ENCODE results near the gene GLDC. TPM values are rescaled to one million over a fixed set of nuclear protein-coding genes. Genes with fewer than 3 reads are reported as not detected.

Gene GLDC
- total RNA-seq, 1 experiment from 2014 or later = 5.1 TPM

DNA sequence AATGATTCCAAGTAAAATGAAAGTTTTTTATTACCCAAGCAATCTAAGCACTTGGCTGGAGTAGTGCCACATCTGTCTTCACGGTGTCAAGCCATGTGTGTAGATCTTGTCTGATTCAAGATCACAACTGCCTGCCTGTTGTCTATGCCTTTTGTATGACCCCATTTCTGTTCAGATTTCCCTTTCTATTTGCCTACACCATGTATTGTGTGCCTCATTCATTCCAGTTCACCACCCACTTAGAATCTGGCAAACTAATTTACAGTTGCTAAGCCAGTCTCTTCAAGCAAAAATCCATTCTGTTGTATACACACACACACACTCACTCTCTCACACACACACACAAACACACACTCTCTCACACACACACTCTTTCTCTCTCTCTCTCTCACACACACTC, 33.7 kb downstream of the GLDC start:
- H3K9me3 Mint-ChIP-seq (ENCODE audit: low read depth, unreplicated experiment) = no peaks in the 10 kb centered on the region
- no peaks in the 10 kb centered on the region for H3K36me3 Mint-ChIP-seq (ENCODE audit: insufficient read depth, unreplicated experiment)
- intact Hi-C loops (cut with micrococcal nuclease; ENCODE audit: unreplicated experiment) = no loop called here
- CTCF ChIA-PET = no interaction called here
- BruUV-seq (replicated peaks) = no TSS peak
- H3K27me3 Mint-ChIP-seq (ENCODE audit: unreplicated experiment) = no peaks in the 10 kb centered on the region
- no peaks in the 10 kb centered on the region for H3K4me1 Mint-ChIP-seq (ENCODE audit: low read depth, unreplicated experiment)
- TF ChIP-seq, protein P1, sequence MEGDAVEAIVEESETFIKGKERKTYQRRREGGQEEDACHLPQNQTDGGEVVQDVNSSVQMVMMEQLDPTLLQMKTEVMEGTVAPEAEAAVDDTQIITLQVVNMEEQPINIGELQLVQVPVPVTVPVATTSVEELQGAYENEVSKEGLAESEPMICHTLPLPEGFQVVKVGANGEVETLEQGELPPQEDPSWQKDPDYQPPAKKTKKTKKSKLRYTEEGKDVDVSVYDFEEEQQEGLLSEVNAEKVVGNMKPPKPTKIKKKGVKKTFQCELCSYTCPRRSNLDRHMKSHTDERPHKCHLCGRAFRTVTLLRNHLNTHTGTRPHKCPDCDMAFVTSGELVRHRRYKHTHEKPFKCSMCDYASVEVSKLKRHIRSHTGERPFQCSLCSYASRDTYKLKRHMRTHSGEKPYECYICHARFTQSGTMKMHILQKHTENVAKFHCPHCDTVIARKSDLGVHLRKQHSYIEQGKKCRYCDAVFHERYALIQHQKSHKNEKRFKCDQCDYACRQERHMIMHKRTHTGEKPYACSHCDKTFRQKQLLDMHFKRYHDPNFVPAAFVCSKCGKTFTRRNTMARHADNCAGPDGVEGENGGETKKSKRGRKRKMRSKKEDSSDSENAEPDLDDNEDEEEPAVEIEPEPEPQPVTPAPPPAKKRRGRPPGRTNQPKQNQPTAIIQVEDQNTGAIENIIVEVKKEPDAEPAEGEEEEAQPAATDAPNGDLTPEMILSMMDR (IDR thresholded peaks at IDR 0.05; ENCODE audit: unreplicated experiment) = no peak
- H3K27ac Mint-ChIP-seq (ENCODE audit: unreplicated experiment) = no peak overlapping the region
- H3K4me3 Mint-ChIP-seq (ENCODE audit: low read depth, unreplicated experiment) = no peak overlapping the region
- DNase-seq = no peak

DNA sequence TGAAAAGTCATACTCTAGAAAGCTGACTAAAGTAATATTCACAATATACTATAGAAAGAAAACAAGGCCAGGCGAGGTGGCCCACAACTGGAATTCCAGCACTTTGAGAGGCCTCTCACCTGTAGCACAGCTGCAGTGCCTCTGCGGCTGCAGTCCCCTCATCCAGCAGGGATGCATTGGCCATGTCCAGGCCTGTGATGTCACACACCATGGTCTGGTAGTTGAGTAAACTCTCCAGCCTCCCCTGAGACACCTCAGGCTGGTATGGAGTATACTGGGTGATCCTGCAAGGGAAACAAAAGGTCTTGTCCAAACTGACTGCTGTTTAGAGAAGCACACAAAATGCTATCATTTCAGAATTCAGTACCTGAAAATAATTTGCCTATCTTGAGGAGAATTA, 35.5 kb downstream of the GLDC start:
- Mint-ChIP-seq H3K27ac (ENCODE audit: unreplicated experiment) (no peak overlapping the region), H3K9me3 (ENCODE audit: low read depth, unreplicated experiment) (no peaks in the 10 kb centered on the region), H3K4me3 (ENCODE audit: low read depth, unreplicated experiment) (no peak overlapping the region), H3K27me3 (ENCODE audit: unreplicated experiment) (no peaks in the 10 kb centered on the region), H3K36me3 (ENCODE audit: insufficient read depth, unreplicated experiment) (no peaks in the 10 kb centered on the region), H3K4me1 (ENCODE audit: low read depth, unreplicated experiment) (no peaks in the 10 kb centered on the region)
- no peak for DNase-seq
- BruUV-seq (replicated peaks) = no TSS peak
- TF ChIP-seq, protein P1 (IDR thresholded peaks at IDR 0.05; ENCODE audit: unreplicated experiment) = no peak
- intact Hi-C loops (cut with micrococcal nuclease; ENCODE audit: unreplicated experiment) = no loop called here
- CTCF ChIA-PET = no interaction called here

GRCh38 chr9:6609497-6610016, 36.0 kb downstream of the GLDC start:
- Mint-ChIP-seq H3K4me1 (ENCODE audit: low read depth, unreplicated experiment) (no peaks in the 10 kb centered on the region), H3K9me3 (ENCODE audit: low read depth, unreplicated experiment) (no peaks in the 10 kb centered on the region), H3K27ac (ENCODE audit: unreplicated experiment) (no peak overlapping the region), H3K4me3 (ENCODE audit: low read depth, unreplicated experiment) (no peak overlapping the region), H3K36me3 (ENCODE audit: insufficient read depth, unreplicated experiment) (no peaks in the 10 kb centered on the region), H3K27me3 (ENCODE audit: unreplicated experiment) (no peaks in the 10 kb centered on the region)
- no TSS peak for BruUV-seq (replicated peaks)
- no peak for DNase-seq
- CTCF ChIA-PET = no interaction called here
- intact Hi-C loops (cut with micrococcal nuclease; ENCODE audit: unreplicated experiment) = no loop called here
- TF ChIP-seq, protein P1 (IDR thresholded peaks at IDR 0.05; ENCODE audit: unreplicated experiment) = no peak

DNA sequence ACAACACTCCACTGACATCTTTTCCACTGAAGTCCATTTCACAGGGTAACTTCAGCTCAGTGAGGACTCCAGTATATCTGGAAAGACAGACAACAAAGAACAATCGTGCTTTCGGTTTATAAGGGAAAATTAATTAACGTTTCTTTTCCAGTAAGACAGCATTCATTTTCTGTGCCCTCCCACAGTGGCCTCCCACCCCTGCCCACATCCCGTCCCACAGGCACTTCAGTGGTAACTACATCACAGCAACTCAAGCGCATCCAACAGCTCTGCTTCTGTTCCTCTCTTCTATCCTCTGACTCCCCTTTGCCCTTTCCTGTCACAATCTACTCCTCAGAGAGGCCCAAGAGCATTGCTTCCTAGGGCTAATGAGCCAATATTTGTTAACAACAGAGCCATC, 40.3 kb downstream of the GLDC start:
- TF ChIP-seq, protein P1 (IDR thresholded peaks at IDR 0.05; ENCODE audit: unreplicated experiment) = no peak
- H3K4me1 Mint-ChIP-seq (ENCODE audit: low read depth, unreplicated experiment) = no peaks in the 10 kb centered on the region
- no peaks in the 10 kb centered on the region for H3K9me3 Mint-ChIP-seq (ENCODE audit: low read depth, unreplicated experiment)
- DNase-seq = no peak
- no peaks in the 10 kb centered on the region for H3K36me3 Mint-ChIP-seq (ENCODE audit: insufficient read depth, unreplicated experiment)
- CTCF ChIA-PET = no interaction called here
- no peaks in the 10 kb centered on the region for H3K27me3 Mint-ChIP-seq (ENCODE audit: unreplicated experiment)
- intact Hi-C loops (cut with micrococcal nuclease; ENCODE audit: unreplicated experiment) = no loop called here
- no peak overlapping the region for H3K4me3 Mint-ChIP-seq (ENCODE audit: low read depth, unreplicated experiment)
- H3K27ac Mint-ChIP-seq (ENCODE audit: unreplicated experiment) = no peak overlapping the region
- no TSS peak for BruUV-seq (replicated peaks)
